AG10803 (cell line): Measurements from ENCODE around the gene AHRR.

ENCODE experiments used
- DNase-seq: peaks from one replicate; pipeline ENCODE4 v3.0.0; 2010; ENCODE audit warnings: low read depth
- H3K4me3 ChIP-seq: 2 replicates; pipeline ENCODE4 v1.5.1; 2011; ENCODE audit warnings: mild to moderate bottlenecking, low read length, control low read depth
- TF ChIP-seq, protein P1 (sequence below): conservative IDR thresholded peaks from 2 replicates; pipeline ENCODE4 v1.5.1; 2011; ENCODE audit warnings: mild to moderate bottlenecking, low read length, control low read depth, inconsistent platforms

AHRR gene

DNA sequence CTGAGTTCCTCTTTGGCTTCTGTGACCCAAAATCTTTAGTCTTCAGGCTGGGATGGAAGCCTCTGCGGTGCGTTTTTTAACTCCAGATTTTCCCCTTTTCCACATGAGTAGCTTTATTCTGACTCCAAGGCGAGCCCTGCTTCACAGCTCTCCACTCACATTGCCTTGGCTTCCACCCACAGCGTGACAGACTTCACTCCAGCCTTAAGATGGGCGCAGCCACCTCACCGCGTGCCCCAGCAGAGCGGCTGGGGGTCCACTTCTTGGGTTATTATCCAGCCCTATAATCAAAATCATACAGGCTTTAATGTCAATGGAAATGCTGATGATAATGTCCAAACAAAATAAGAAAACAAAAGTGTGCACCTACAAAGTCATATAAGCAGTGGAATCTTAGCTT lies 122.7 kb downstream of the AHRR start:
- TF ChIP-seq, protein P1, sequence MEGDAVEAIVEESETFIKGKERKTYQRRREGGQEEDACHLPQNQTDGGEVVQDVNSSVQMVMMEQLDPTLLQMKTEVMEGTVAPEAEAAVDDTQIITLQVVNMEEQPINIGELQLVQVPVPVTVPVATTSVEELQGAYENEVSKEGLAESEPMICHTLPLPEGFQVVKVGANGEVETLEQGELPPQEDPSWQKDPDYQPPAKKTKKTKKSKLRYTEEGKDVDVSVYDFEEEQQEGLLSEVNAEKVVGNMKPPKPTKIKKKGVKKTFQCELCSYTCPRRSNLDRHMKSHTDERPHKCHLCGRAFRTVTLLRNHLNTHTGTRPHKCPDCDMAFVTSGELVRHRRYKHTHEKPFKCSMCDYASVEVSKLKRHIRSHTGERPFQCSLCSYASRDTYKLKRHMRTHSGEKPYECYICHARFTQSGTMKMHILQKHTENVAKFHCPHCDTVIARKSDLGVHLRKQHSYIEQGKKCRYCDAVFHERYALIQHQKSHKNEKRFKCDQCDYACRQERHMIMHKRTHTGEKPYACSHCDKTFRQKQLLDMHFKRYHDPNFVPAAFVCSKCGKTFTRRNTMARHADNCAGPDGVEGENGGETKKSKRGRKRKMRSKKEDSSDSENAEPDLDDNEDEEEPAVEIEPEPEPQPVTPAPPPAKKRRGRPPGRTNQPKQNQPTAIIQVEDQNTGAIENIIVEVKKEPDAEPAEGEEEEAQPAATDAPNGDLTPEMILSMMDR: no peak
- peak overlapping the region; percentile 100 for H3K4me3 ChIP-seq
- DNase-seq: no peak

- TF ChIP-seq, protein P1: no peak
- H3K4me3 ChIP-seq: no peak overlapping the region
- DNase-seq: no peak
These were observed 124.1 kb downstream of the AHRR start for GRCh38 chr5:445591-445990.

- TF ChIP-seq, protein P1: no peak
- DNase-seq: no peak
- no peak overlapping the region for H3K4me3 ChIP-seq
These were observed 124.8 kb downstream of the AHRR start for GRCh38 chr5:446066-446882.

GRCh38 chr5:446883-447263 lies 125.4 kb downstream of the AHRR start:
- DNase-seq: peak; percentile 49
- TF ChIP-seq, protein P1: peak; percentile 69
- no peak overlapping the region for H3K4me3 ChIP-seq

- no peak for DNase-seq
- TF ChIP-seq, protein P1: no peak
- no peak overlapping the region for H3K4me3 ChIP-seq
These were observed 126.0 kb downstream of the AHRR start for GRCh38 chr5:447501-447900.

- DNase-seq: no peak
- no peak overlapping the region for H3K4me3 ChIP-seq
- TF ChIP-seq, protein P1: no peak
These were observed 126.7 kb downstream of the AHRR start for GRCh38 chr5:448061-448765.

DNA sequence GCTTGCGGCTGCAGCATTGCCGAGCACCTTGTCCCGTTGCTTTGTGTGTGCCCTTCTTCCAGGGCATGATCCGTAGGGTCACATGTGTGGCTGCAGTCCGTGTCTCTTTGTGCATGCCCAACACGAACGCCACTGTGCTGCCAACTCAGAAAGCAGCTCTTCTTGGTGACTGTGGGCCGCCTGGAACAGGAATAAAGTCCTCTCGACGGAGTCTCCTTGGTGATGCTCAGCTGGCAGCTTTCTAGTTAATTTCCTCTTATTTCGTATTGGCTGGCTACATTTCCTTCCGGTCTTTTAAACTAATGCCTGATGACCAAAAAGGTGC lies 127.2 kb downstream of the AHRR start:
- no peak overlapping the region for H3K4me3 ChIP-seq
- DNase-seq: no peak
- TF ChIP-seq, protein P1: no peak
